Parathyroid adenoma (tissue), 2 donors: ENCODE measurements around the gene SRSF2.

Experiments
- H2AFZ ChIP-seq: fragments of 300-600 bp; sonication (generic); one replicate; pipeline ENCODE4 v1.7.0; 2017; ENCODE audit warnings: antibody characterized with exemption, mild to moderate bottlenecking
- H3K27ac ChIP-seq: fragments of 300-600 bp; sonication (generic); one replicate; pipeline ENCODE4 v1.7.0; 2017
- H3K27me3 ChIP-seq: fragments of 300-600 bp; sonication (generic); one replicate; pipeline ENCODE4 v1.7.0; 2017; ENCODE audit warnings: low read length; ENCODE audit not compliant: control insufficient read depth, insufficient read depth
- H3K36me3 ChIP-seq: fragments of 300-600 bp; sonication (generic); one replicate; pipeline ENCODE4 v1.7.0; 2017; ENCODE audit warnings: low read length; ENCODE audit not compliant: control insufficient read depth, insufficient read depth
- H3K4me1 ChIP-seq: fragments of 300-600 bp; sonication (generic); one replicate; pipeline ENCODE4 v1.7.0; 2017; ENCODE audit warnings: control low read depth
- H3K4me2 ChIP-seq: fragments of 300-600 bp; sonication (generic); one replicate; pipeline ENCODE4 v1.7.0; 2017; ENCODE audit warnings: low read length
- H3K4me3 ChIP-seq: fragments of 300-600 bp; sonication (generic); one replicate; pipeline ENCODE4 v1.7.0; 2017; ENCODE audit warnings: low read depth, low read length
- H3K79me2 ChIP-seq: fragments of 300-600 bp; sonication (generic); one replicate; pipeline ENCODE4 v1.7.0; 2017; ENCODE audit warnings: control low read depth
- H3K9ac ChIP-seq: fragments of 300-600 bp; sonication (generic); one replicate; pipeline ENCODE4 v1.7.0; 2017; ENCODE audit warnings: mild to moderate bottlenecking
- H3K9me3 ChIP-seq: fragments of 300-600 bp; sonication (generic); one replicate; pipeline ENCODE4 v1.7.0; 2017; ENCODE audit warnings: low read length; ENCODE audit not compliant: control insufficient read depth
- TF ChIP-seq, protein P1 (sequence below): fragments of 300-600 bp; sonication (generic); IDR thresholded peaks from one replicate; pipeline ENCODE4 v1.7.0; 2017; ENCODE audit warnings: antibody characterized with exemption, mild to moderate bottlenecking
- donor health status: primary hyperparathyroidism.

Gene SRSF2

DNA sequence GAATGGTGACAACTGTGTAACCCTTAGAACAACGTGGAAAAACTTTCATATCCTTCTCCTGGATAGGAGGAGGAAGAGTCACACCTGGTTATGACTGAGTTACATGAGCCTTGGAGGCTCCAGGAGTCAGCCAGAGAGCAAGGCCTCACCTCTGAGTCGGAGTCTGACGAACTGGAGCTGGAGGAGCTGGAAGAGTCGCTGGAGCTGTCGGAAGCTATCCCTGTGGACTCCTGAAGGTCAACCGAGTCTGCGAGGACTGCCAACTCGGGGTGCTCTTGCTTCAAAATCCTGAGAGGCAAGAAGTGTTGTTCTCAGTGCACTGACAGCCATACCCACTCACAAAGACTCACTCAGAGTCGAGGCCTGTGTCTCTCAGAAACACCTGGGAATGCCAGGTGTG lies 16.9 kb downstream of the SRSF2 start:
- no peak overlapping the region for H3K27ac ChIP-seq
- no peaks in the 10 kb centered on the region for H3K27me3 ChIP-seq
- H3K4me3 ChIP-seq: no peak overlapping the region
- peaks cover 7% of the 10 kb centered on the region for H3K4me1 ChIP-seq
- peaks cover 33% of the 10 kb centered on the region for H3K79me2 ChIP-seq
- H3K9ac ChIP-seq: no peak overlapping the region
- no peak overlapping the region for H3K4me2 ChIP-seq
- H3K9me3 ChIP-seq: no peaks in the 10 kb centered on the region
- H3K36me3 ChIP-seq: no peaks in the 10 kb centered on the region
- H2AFZ ChIP-seq: no peak overlapping the region
- TF ChIP-seq, protein P1, sequence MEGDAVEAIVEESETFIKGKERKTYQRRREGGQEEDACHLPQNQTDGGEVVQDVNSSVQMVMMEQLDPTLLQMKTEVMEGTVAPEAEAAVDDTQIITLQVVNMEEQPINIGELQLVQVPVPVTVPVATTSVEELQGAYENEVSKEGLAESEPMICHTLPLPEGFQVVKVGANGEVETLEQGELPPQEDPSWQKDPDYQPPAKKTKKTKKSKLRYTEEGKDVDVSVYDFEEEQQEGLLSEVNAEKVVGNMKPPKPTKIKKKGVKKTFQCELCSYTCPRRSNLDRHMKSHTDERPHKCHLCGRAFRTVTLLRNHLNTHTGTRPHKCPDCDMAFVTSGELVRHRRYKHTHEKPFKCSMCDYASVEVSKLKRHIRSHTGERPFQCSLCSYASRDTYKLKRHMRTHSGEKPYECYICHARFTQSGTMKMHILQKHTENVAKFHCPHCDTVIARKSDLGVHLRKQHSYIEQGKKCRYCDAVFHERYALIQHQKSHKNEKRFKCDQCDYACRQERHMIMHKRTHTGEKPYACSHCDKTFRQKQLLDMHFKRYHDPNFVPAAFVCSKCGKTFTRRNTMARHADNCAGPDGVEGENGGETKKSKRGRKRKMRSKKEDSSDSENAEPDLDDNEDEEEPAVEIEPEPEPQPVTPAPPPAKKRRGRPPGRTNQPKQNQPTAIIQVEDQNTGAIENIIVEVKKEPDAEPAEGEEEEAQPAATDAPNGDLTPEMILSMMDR: no peak

DNA sequence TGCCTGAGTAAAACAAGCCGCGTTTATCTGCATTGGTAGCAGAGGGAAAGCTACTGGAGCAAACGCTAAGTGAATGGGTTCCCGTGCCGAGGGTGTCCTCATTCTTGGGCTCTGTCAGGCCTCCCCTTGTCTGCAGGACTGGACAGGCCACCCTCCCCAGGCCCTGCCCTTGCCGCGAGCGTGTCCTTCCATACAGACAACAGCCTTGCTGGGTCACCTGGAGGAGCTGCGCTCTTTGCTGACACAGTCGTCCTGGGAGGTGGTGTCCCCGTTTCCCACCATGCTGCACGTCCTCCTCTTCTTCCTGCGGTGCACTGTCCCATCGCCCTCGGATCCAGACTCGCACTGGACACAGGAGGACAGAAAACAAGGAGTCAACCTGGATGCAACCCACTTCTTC lies 18.6 kb downstream of the SRSF2 start:
- no peaks in the 10 kb centered on the region for H3K27me3 ChIP-seq
- H2AFZ ChIP-seq: no peak overlapping the region
- no peaks in the 10 kb centered on the region for H3K36me3 ChIP-seq
- H3K4me2 ChIP-seq: no peak overlapping the region
- H3K9me3 ChIP-seq: no peaks in the 10 kb centered on the region
- H3K4me3 ChIP-seq: no peak overlapping the region
- TF ChIP-seq, protein P1: no peak
- peaks cover 20% of the 10 kb centered on the region for H3K79me2 ChIP-seq
- H3K9ac ChIP-seq: no peak overlapping the region
- no peak overlapping the region for H3K27ac ChIP-seq
- H3K4me1 ChIP-seq: no peaks in the 10 kb centered on the region

DNA sequence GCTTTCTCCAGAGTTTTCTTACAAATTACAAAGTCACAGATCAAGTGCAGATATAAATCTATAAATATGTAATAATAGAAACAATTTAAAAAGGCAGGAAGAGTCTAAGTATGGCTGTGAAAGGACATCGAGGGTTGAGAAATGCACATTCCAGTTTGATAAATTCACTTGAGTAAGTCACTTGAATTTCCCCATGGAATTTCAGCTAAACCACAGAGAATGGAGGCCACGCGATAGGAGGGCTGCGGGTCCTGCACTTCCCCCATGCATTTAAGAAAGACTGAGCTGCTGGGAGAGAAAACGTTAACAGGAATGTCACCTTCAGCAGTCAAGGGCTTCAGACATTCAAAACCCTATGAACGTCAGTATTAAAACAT lies 20.3 kb downstream of the SRSF2 start:
- H2AFZ ChIP-seq: no peak overlapping the region
- no peaks in the 10 kb centered on the region for H3K9me3 ChIP-seq
- no peaks in the 10 kb centered on the region for H3K4me1 ChIP-seq
- TF ChIP-seq, protein P1: no peak
- peaks cover 10% of the 10 kb centered on the region for H3K79me2 ChIP-seq
- H3K9ac ChIP-seq: no peak overlapping the region
- H3K4me3 ChIP-seq: no peak overlapping the region
- H3K36me3 ChIP-seq: no peaks in the 10 kb centered on the region
- no peak overlapping the region for H3K4me2 ChIP-seq
- no peak overlapping the region for H3K27ac ChIP-seq
- no peaks in the 10 kb centered on the region for H3K27me3 ChIP-seq

DNA sequence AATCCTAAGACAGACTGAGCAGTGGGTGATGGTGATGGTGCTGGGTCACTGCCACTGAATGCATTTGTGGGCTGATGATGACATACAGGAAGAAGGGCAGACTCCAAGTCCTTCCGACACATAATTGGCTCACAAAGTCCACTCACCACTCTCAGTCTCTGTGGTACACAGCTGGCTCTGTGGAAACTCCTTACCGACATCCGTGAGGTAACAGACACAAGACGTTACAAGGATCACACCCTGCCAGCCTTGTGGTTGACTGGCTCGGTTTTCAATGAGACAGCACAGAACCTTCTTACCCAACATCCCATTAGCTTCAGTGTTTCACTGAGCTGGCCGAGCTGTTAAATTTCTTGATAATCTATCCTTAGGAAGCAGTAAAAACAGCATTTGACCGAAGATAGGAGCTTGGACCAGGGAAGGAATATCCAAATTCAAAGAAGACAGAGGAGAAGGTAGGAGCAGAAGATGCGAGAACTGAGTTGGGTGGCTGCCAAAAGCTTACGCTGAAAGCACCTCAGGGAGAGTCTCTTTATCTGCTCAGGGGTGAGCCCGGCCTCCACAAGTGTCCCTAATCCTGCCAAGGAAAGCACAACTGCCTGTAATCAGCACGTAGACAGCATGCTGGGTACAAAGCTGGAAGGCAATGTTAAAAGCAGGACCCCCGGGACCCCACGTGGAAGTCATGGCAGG lies 20.8 kb downstream of the SRSF2 start:
- Histone ChIP-seq H2AFZ (no peak overlapping the region), H3K27me3 (no peaks in the 10 kb centered on the region), H3K4me2 (no peak overlapping the region), H3K79me2 (peaks cover 5% of the 10 kb centered on the region), H3K9ac (no peak overlapping the region), H3K36me3 (no peaks in the 10 kb centered on the region), H3K4me3 (no peak overlapping the region), H3K9me3 (no peaks in the 10 kb centered on the region), H3K27ac (no peak overlapping the region), H3K4me1 (peaks cover 5% of the 10 kb centered on the region)
- TF ChIP-seq, protein P1: no peak

DNA sequence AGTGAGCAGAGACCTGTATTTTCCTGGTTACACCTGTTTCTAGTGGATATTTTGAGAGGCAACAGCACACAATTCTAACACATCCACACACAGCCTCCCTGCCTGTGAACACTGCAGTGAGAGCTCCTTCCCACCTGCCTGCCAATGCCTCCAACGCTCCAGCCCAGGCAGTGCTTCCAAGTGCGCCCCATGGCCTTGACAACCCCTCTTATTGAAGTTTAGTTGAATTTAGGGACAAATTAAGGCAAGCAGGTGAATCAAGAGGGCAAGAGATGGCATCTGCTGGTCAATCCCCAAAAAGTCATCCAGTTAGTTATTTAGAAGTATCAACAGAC lies 21.7 kb downstream of the SRSF2 start:
- Histone ChIP-seq H3K4me2 (no peak overlapping the region), H3K4me3 (no peak overlapping the region), H2AFZ (no peak overlapping the region), H3K36me3 (no peaks in the 10 kb centered on the region), H3K9ac (no peak overlapping the region), H3K27me3 (no peaks in the 10 kb centered on the region), H3K27ac (no peak overlapping the region), H3K9me3 (no peaks in the 10 kb centered on the region), H3K79me2 (peaks cover 3% of the 10 kb centered on the region), H3K4me1 (peaks cover 6% of the 10 kb centered on the region)
- TF ChIP-seq, protein P1: no peak
